Activated CD4-positive, alpha-beta T cell treated with anti-CD3 and anti-CD28 coated beads, Interleukin-2, amount 50 U/mL, for 24 hours (primary cell): ENCODE measurements around the gene KRTAP10-8.
"Not testable (repeated sequence)": the region's sequence is repeated elsewhere in the genome, so short reads cannot be mapped to it uniquely, and the experiment has no call there.

Experiments
- DNase-seq, 2 donors: peaks; one replicate each; pipeline ENCODE4 v3.0.0-alpha.2; 2020; ENCODE audit warnings: low read depth in 1 of 2, low spot score in 1 of 2

KRTAP10-8 gene

DNA sequence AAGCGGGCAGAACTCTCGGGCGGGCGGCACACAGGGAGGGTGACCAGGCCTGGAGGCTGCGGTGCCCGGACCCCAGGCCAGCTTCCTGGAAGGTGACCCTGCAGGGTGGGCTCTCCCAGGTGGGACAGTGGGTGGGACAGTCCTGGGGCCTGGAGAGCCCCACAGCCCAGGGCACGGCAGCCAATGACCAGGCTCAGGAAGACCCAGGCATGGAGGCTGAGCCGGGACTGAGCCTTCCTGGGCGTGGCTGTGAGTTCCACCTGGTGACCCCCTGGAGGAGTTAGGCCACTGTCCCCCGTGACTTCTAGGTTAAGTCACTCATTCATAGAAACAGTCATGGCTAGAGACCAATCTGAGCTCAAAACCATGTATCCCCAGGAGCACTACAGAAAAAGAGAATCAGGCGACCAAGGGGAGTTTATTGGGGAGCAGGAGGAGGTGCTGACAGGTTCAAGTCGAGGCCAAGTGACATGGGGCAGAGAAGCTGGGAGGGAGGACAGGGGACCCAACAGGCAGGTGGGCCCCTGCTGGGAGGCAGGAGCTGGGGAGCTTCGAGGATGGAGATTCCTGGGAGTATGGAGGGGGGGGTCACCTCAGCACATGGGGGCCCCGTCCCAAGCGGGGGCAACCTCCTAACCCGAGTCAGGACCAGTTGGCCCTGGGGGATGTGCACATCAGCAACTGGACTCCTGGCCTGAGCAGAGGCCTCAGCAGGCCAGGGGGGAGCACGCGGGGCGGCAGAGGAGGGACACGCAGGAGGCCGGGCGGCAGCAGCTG, 32.6 kb upstream of the KRTAP10-8 start:
- no peak for DNase-seq

GRCh38 chr21:44579833-44580144, 32.1 kb upstream of the KRTAP10-8 start:
- DNase-seq = no peak

GRCh38 chr21:44580231-44580821, 31.6 kb upstream of the KRTAP10-8 start, which contains the start of gene KRTAP10-5:
Gene KRTAP10-5, minus strand, starts transcription at chr21:44580604. Its CDS starts 26 bp downstream, at chr21:44580578.
- DNase-seq = not testable (repeated sequence)

DNA sequence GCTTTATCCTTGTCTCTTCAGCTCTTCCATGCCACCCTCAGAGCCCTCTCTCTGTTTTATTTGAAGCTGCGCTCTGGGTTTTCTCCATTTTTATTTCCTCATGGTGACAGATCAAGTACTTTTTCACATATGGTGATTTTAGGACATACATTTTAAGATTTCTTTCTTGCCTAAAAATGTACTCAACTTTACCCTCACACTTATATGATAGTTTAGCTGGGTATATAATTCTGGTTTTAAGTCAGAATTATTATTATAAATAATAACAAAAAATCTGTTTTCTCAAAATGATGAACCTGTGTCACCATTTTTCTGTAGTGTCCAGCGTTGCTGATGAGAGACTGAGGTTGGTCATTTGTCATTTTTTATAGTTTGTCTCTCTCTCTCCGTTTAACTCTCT, 30.7 kb upstream of the KRTAP10-8 start:
- DNase-seq = no peak

GRCh38 chr21:44582055-44582454, 29.8 kb upstream of the KRTAP10-8 start:
- DNase-seq = no peak

DNA sequence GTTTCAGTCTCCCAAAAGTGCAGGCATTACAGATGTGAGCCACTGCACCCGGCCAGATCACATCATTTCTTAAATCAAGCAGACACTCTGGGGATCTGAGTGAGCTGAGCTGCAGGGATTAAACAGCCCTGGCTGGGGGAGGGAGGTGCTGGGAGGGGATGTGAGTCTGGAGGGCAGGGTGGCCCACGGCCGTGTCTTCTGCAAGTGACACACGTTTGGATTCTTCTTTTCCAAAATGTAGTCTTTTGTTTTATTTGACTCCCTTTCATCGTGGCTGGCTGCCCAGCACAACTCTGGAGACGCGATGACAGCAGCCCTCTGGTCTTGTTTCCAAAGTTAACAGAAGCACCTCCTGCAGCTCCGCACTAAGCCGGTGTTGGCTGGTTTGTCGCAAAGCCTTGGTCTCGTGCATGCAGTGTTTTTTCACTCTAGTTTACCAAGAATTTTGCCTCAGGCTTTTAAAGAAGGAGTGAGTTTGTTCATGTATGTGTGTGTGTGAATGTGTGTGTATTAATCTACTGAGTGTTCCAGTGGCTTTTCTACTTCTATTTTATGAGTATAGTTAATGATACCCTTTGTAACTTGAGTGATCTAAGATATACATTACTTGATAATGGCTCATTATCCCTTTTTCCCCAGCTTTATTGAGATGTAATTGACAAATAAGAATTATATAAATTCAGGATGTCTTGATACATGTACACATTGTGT, 28.6 kb upstream of the KRTAP10-8 start:
- DNase-seq = no peak

DNA sequence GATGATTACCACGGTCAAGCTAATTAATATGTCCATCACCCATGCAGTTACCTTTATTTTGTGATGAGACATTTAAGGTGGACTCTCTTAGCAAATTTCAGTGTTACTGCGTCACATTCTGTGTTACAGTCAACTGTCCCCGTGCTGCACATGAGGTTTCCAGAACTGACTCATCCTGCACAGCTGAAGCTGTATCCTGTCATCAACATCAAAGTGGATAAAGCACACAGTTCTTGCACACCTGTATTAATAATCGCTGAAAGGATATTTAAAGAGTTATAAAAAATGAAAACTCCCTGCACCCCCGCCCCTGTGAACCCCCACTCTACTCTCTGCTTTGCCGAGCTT, 28.1 kb upstream of the KRTAP10-8 start:
- peak in 1 of 2 donors; percentile 21 for DNase-seq

- DNase-seq = no peak
These were observed 26.0 kb upstream of the KRTAP10-8 start for GRCh38 chr21:44585892-44586291.

- no peak for DNase-seq
These were observed 22.8 kb upstream of the KRTAP10-8 start for GRCh38 chr21:44589094-44589493.

- no peak for DNase-seq
These were observed 22.1 kb upstream of the KRTAP10-8 start for GRCh38 chr21:44589586-44590305.

GRCh38 chr21:44590311-44590721, 21.6 kb upstream of the KRTAP10-8 start:
- no peak for DNase-seq

DNA sequence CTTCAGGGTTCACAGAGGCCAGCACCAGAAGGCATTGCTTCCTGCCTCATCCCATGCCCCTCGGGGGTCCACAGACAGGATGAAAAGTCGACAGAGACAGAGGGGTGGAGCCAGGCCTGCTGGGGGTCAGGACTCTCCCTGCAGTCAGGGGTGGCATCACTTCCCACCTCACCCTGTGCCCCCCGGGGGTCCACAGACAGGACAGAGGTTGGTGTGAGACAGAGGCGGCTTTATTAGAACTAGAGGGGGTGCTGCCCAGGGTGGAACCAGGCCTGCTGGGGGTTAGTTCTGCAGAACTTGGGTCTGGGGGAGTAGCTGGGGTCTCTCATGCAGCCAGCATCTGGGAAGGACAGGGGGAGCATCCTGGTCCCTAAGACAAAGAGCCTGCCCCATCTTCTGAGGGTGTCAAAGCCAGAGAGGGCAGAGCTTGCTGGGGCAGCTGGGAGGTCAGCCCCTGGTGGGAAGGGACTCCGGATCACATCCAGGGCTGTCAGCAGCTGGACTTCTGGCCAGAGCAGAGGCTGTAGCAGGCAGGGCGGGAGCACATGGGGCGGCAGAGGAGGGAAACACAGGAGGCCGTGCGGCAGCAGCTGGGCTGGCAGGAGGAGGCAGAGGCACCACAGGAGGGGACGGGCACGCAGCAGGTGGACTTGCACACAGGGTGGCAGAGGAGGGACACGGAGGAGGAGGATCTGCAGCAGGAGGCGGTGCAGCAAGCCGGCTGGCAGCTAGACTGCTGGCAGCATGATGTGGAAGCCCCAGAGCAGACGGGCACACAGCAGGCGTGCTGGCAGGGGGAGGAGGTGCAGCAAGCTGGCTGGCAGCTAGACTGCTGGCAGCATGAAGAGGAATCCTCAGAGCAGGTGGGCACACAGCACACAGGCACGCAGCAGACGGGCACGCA, 20.7 kb upstream of the KRTAP10-8 start:
- not testable (repeated sequence) for DNase-seq

DNA sequence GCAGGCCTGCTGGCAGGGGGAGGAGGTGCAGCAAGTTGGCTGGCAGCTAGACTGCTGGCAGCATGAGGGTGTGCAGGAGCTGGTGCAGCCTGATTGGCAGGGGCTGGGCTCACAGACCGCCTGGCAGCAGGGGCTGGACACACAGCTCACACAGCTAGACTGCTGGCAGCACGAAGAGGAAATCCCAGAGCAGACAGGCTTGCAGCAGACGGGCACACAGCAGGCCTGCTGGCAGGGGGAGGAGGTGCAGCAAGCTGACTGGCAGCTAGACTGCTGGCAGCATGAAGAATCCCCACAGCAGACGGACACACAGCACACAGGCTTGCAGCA, 20.1 kb upstream of the KRTAP10-8 start:
- DNase-seq = not testable (repeated sequence)

DNA sequence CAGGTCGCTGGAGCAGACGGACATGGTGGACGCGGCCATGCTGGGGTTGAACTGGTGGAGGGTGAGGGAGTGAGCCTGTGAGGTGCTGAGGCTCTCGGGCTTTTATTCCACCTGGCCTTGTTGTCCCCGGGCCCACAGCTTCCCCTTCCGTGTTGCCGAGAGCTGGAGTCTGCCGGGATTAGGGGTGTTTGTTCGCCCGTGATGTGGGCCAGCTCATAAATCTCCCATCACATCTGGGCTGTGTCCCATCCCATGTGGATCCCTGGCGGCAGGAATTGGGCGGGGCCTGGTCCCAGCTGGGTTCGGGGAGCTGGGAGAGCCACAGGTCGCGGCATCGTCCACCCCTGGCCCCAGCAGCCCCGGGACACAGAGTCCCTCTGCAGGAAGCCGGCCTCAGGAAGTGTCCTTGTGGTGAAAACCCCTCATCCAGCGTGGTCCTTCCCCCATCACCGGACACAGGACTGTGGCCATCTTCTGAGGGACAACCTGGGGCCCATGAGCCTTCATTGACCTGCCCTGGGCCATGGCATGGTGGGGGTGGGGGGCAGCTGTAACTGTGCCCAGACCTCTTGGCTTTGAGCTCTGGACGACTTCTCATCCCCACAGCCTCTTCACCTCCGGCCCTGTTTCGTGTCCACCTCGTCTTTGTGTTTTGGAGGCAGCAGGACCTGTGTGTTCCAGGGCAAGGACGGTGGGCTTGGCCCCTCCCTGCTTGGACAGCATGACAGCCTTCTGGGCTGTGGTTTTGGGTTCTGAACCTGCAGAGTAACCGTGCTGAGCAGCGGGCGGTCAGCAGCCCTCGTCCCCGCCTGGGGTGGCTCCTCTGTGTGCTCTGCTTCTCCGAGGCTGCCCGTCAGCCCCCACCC, 19.2 kb upstream of the KRTAP10-8 start, which contains the start of gene KRTAP10-6:
Gene KRTAP10-6, minus strand, starts transcription at position 60 of the 866 bp plus-strand sequence. Its CDS starts 21 bp downstream, at position 39.
- no peak for DNase-seq

DNA sequence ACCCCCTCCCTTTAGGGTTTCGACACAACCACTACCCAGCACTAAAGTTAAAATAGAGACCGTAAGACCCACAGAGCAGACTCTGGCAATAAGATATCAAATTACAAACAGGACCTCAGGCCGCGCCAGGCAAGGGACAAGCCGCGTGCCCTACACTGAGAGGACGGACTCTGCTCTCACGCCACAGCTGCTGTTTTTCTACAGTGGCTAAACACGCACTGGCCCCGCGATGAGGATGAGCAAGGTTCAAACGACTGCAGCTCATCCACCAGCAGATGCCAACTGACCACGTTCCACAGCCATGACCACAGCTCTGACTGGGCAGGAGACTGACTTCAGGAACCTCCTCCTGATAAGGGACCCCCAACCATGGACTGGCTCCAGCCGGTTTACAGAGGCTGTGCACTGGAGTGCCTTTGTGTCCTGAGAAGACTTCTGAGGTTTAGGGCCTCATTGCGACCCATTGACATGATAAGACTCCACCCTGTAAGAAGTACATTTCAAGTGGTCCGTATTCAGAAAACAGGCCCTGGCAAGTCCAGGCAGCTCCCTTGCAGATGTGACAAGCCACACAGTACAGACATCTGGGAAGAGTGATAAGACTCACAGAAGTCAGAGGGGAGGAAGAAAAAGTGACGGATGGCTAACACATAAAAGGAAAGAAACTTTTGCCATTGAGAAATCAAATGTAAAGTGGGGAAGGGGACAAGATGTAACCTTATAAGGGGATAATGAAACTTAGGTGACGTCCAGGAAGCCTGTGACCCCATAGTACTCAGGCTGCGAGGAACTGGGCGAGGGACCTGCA, 18.1 kb upstream of the KRTAP10-8 start:
- no peak for DNase-seq

- DNase-seq = no peak
These were observed 17.4 kb upstream of the KRTAP10-8 start for GRCh38 chr21:44594406-44594916.

- DNase-seq = no peak
These were observed 16.4 kb upstream of the KRTAP10-8 start for GRCh38 chr21:44595524-44595923.

- DNase-seq = no peak
These were observed 15.7 kb upstream of the KRTAP10-8 start for GRCh38 chr21:44596068-44596725.
